SK-N-MC (cell line): ENCODE measurements around the gene ARHGEF16.

Experiments used
- EZH2 ChIP-seq: fragments of 200-600 bp; sonication (generic); IDR thresholded peaks from one replicate; pipeline ENCODE4 v1.6.1; 2017; ENCODE audit warnings: antibody characterized with exemption
- FOXP2 ChIP-seq: optimal IDR thresholded peaks from 2 replicates; pipeline ENCODE3; 2011; ENCODE audit warnings: mild to moderate bottlenecking, moderate library complexity; ENCODE audit not compliant: insufficient read depth; ENCODE audit errors: extremely low read length, control extremely low read depth
- POLR2AphosphoS5 ChIP-seq: IDR thresholded peaks from 2 replicates; pipeline ENCODE4 v1.6.1; 2012; ENCODE audit warnings: mild to moderate bottlenecking, low read depth, low read length, borderline replicate concordance

DNA sequence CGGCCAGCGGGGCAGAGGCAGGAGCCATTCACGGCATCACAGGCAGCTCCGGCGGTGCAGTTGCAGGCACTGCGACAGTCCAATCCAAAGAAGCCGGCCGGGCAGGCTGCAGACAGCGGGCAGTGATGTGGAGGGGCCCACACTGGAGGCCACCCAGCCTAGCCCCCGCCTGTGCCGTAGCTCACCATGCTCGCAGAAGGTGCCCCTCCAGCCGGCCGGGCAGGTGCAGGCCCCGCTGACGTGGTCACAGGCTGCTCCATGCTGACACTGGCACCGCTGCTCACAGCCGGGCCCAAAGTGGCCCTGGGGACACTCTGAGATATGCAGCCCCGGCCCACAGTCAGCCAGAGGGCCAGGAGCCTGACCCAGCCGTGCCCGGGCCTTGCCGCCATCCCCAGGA lies 45.1 kb downstream of the ARHGEF16 start:
- TF ChIP-seq EZH2 = no peak
- no peak for TF ChIP-seq POLR2AphosphoS5
- TF ChIP-seq FOXP2 = no peak
